H1 (cell line): ENCODE data around the gene ABCC11. TPM values are rescaled to one million over a fixed set of nuclear protein-coding genes. Genes with fewer than 3 reads are reported as not detected.

Experiments
- CTCF ChIA-PET: fragments of 300-600 bp; sonication (Branson Sonifier 250); formaldehyde crosslinking; loops from one replicate; lab custom pipeline; 2021; ENCODE audit not compliant: partially characterized antibody; lab: Charles Lee
- POLR2A ChIA-PET: fragments of 300-600 bp; sonication (Branson Sonifier 250); formaldehyde crosslinking; loops from one replicate; lab custom pipeline; 2021; ENCODE audit warnings: inconsistent platforms; ENCODE audit not compliant: partially characterized antibody; lab: Charles Lee
- DNase-seq, 2 experiments: peaks; one replicate each; pipeline versions ENCODE4 v3.0.0 to v3.0.0-alpha.2; 2010 to 2022; ENCODE audit warnings: low spot score in 2 of 2, low read depth in 1 of 2, mixed read lengths in 1 of 2
- FAIRE-seq: peaks from 2 replicates; lab custom pipeline; 2011; peaks lifted over from hg19 to GRCh38; lab: Jason Lieb, UNC
- H2AFZ ChIP-seq: 2 replicates; pipeline ENCODE4 v1.8.1; 2012; ENCODE audit warnings: low read length, inconsistent platforms
- H2AK5ac ChIP-seq: 2 replicates; pipeline ENCODE4 v1.6.1; 2013; ENCODE audit warnings: low read depth, low read length
- H2BK120ac ChIP-seq: replicated peaks from 2 replicates; pipeline ENCODE3; 2013; ENCODE audit warnings: low read depth, low read length, inconsistent platforms
- H2BK12ac ChIP-seq: 2 replicates; pipeline ENCODE4 v1.6.1; 2013; ENCODE audit warnings: low read depth, low read length
- H2BK15ac ChIP-seq: 2 replicates; pipeline ENCODE4 v1.6.1; 2013; ENCODE audit warnings: low read length
- H2BK20ac ChIP-seq: 2 replicates; pipeline ENCODE4 v1.6.1; 2013; ENCODE audit warnings: low read length
- H2BK5ac ChIP-seq: 2 replicates; pipeline ENCODE4 v1.6.1; 2013; ENCODE audit warnings: low read depth, low read length
- H3K14ac ChIP-seq: 2 replicates; pipeline ENCODE4 v1.6.1; 2013; ENCODE audit warnings: inconsistent platforms; ENCODE audit not compliant: insufficient read length
- H3K18ac ChIP-seq: 2 replicates; pipeline ENCODE4 v1.6.1; 2013; ENCODE audit warnings: low read length; ENCODE audit errors: extremely low read depth
- H3K23ac ChIP-seq: 2 replicates; pipeline ENCODE4 v1.6.1; 2013; ENCODE audit warnings: inconsistent platforms; ENCODE audit not compliant: insufficient read length
- H3K23me2 ChIP-seq: 2 replicates; pipeline ENCODE4 v1.6.1; 2013; ENCODE audit warnings: low read depth, low read length
- H3K27ac ChIP-seq: 2 replicates; pipeline ENCODE4 v1.6.1; 2011; ENCODE audit warnings: low read depth, low read length, inconsistent platforms
- H3K27me3 ChIP-seq, 4 experiments: replicated peaks in 1 of 4; 1 replicate in 1 of 4; 2 replicates in 3 of 4; pipeline versions ENCODE4 v1.6.1 to v1.8.1; 2011 to 2013; ENCODE audit warnings: low read length in 3 of 4, mild to moderate bottlenecking in 3 of 4, inconsistent platforms in 2 of 4, mixed read lengths in 2 of 4, moderate library complexity in 1 of 4; ENCODE audit not compliant: control insufficient read depth in 3 of 4, insufficient read depth in 3 of 4; ENCODE audit errors: extremely low read depth in 1 of 4
- H3K36me3 ChIP-seq, 4 experiments: 2 replicates each; pipeline versions ENCODE4 v1.6.1 to v1.8.1; 2011 to 2013; ENCODE audit warnings: mild to moderate bottlenecking in 4 of 4, low read length in 3 of 4, moderate library complexity in 2 of 4, control low read depth in 1 of 4, inconsistent platforms in 1 of 4; ENCODE audit not compliant: insufficient read depth in 4 of 4, control insufficient read depth in 2 of 4
- H3K4ac ChIP-seq: replicated peaks from 2 replicates; pipeline ENCODE3; 2013; ENCODE audit warnings: low read length, low read depth, mixed read lengths, inconsistent platforms; ENCODE audit not compliant: insufficient read length
- H3K4me1 ChIP-seq, 4 experiments: replicated peaks in 1 of 4; 1 replicate in 1 of 4; 2 replicates in 3 of 4; pipeline versions ENCODE4 v1.6.1 to v1.8.1; 2011 to 2013; ENCODE audit warnings: low read length in 3 of 4, inconsistent platforms in 2 of 4, mixed read lengths in 1 of 4; ENCODE audit not compliant: insufficient read depth in 4 of 4, control insufficient read depth in 3 of 4
- H3K4me2 ChIP-seq, 2 experiments: 2 replicates each; pipeline versions ENCODE4 v1.6.1 to v1.8.1; 2011 to 2013; ENCODE audit warnings: low read depth in 2 of 2, low read length in 2 of 2, control low read depth in 1 of 2, inconsistent platforms in 1 of 2, mild to moderate bottlenecking in 1 of 2; ENCODE audit not compliant: insufficient read depth in 1 of 2
- H3K4me3 ChIP-seq, 4 experiments: fragments of 200-600, 300-600 bp in 1 of 4; sonication (generic), shearing (Covaris generic), sonication (Bioruptor Twin) in 1 of 4; 2 replicates each; pipeline versions ENCODE4 v1.5.1 to v1.8.1; 2011 to 2016; ENCODE audit warnings: low read length in 4 of 4, low read depth in 3 of 4, control low read depth in 2 of 4, inconsistent platforms in 2 of 4, mild to moderate bottlenecking in 2 of 4, mixed read lengths in 1 of 4, moderate library complexity in 1 of 4; ENCODE audit not compliant: insufficient read depth in 2 of 4; ENCODE audit errors: extremely low read depth in 1 of 4
- H3K56ac ChIP-seq: replicated peaks from 2 replicates; pipeline ENCODE3; 2013; ENCODE audit warnings: low read depth, mild to moderate bottlenecking, mixed read lengths, low read length, inconsistent platforms; ENCODE audit not compliant: insufficient read length
- H3K79me1 ChIP-seq: 2 replicates; pipeline ENCODE4 v1.6.1; 2013; ENCODE audit warnings: low read depth, low read length, control low read depth
- H3K79me2 ChIP-seq, 2 experiments: 2 replicates each; pipeline versions ENCODE4 v1.6.1 to v1.8.1; 2012 to 2013; ENCODE audit warnings: low read length in 2 of 2, mild to moderate bottlenecking in 2 of 2, inconsistent platforms in 1 of 2; ENCODE audit not compliant: insufficient read depth in 2 of 2, control insufficient read depth in 1 of 2
- H3K9ac ChIP-seq, 4 experiments: replicated peaks in 1 of 4; 1 replicate in 1 of 4; 2 replicates in 3 of 4; pipeline versions ENCODE4 v1.6.1 to v1.8.1; 2011 to 2013; ENCODE audit warnings: low read depth in 3 of 4, low read length in 3 of 4, control low read depth in 2 of 4, mild to moderate bottlenecking in 2 of 4, moderate library complexity in 2 of 4, inconsistent platforms in 1 of 4; ENCODE audit errors: extremely low read depth in 1 of 4
- H3K9me3 ChIP-seq, 2 experiments: 2 replicates each; pipeline versions ENCODE4 v1.6.1 to v1.8.1; 2012 to 2013; ENCODE audit warnings: mild to moderate bottlenecking in 2 of 2, moderate library complexity in 2 of 2, control low read depth in 1 of 2, inconsistent platforms in 1 of 2, low read depth in 1 of 2, low read length in 1 of 2, mixed read lengths in 1 of 2; ENCODE audit not compliant: insufficient read depth in 2 of 2
- H4K20me1 ChIP-seq, 2 experiments: replicated peaks in 1 of 2; 2 replicates each; pipeline versions ENCODE3 to v1.8.1; 2011 to 2013; ENCODE audit warnings: inconsistent platforms in 2 of 2, low read length in 2 of 2, mild to moderate bottlenecking in 1 of 2; ENCODE audit not compliant: insufficient read depth in 2 of 2, control insufficient read depth in 1 of 2
- H4K5ac ChIP-seq: 2 replicates; pipeline ENCODE4 v1.6.1; 2013; ENCODE audit warnings: low read length, low read depth, mixed read lengths, inconsistent platforms; ENCODE audit not compliant: insufficient read length
- H4K8ac ChIP-seq: 2 replicates; pipeline ENCODE4 v1.8.0; 2013; ENCODE audit warnings: mild to moderate bottlenecking, moderate library complexity, low read length, inconsistent platforms; ENCODE audit not compliant: insufficient read depth; ENCODE audit errors: extremely low read depth
- H4K91ac ChIP-seq: replicated peaks from 2 replicates; pipeline ENCODE3; 2013; ENCODE audit warnings: low read length, mixed read lengths, inconsistent platforms; ENCODE audit not compliant: insufficient read length
- CHD1 ChIP-seq: IDR thresholded peaks from 2 replicates; pipeline ENCODE4 v1.6.1; 2012; ENCODE audit warnings: low read depth, low read length, improper control_type of control experiment
- CHD2 ChIP-seq: IDR thresholded peaks from 2 replicates; pipeline ENCODE4 v1.6.1; 2012; ENCODE audit warnings: low read length, improper control_type of control experiment
- CREB1 ChIP-seq: IDR thresholded peaks from 2 replicates; pipeline ENCODE4 v1.6.1; 2012; ENCODE audit warnings: inconsistent platforms
- HDAC6 ChIP-seq: IDR thresholded peaks from one replicate; pipeline ENCODE4 v1.7.1; 2012; ENCODE audit warnings: low read depth, mild to moderate bottlenecking, inconsistent platforms, low read length, moderate library complexity
- JUN ChIP-seq: IDR thresholded peaks from 2 replicates; pipeline ENCODE4 v1.6.1; 2011; ENCODE audit warnings: low read depth, mild to moderate bottlenecking, improper control_type of control experiment, low read length
- JUND ChIP-seq: IDR thresholded peaks from 2 replicates; pipeline ENCODE4 v1.6.1; 2011; ENCODE audit warnings: mild to moderate bottlenecking, improper control_type of control experiment, low read length
- POLR2A ChIP-seq, 2 experiments: IDR thresholded peaks; 1 replicate in 1 of 2; 2 replicates in 1 of 2; pipeline ENCODE4 v1.6.1; 2011; ENCODE audit warnings: low read depth in 2 of 2, low read length in 2 of 2, mild to moderate bottlenecking in 2 of 2; ENCODE audit errors: control extremely low read depth in 1 of 2
- RFX5 ChIP-seq: IDR thresholded peaks from 2 replicates; pipeline ENCODE4 v1.6.1; 2011; ENCODE audit warnings: low read depth, low read length, improper control_type of control experiment, borderline replicate concordance
- RXRA ChIP-seq: IDR thresholded peaks from 2 replicates; pipeline ENCODE4 v1.6.1; 2011; ENCODE audit warnings: low read depth, mild to moderate bottlenecking, low read length, moderate library complexity; ENCODE audit not compliant: insufficient read depth
- SAP30 ChIP-seq: fragments of 300-600 bp; sonication (generic); IDR thresholded peaks from 2 replicates; pipeline ENCODE4 v1.7.1; 2012; ENCODE audit warnings: low read length, moderate library complexity, mild to moderate bottlenecking, inconsistent platforms; ENCODE audit not compliant: insufficient read depth, insufficient replicate concordance
- SIRT6 ChIP-seq: IDR thresholded peaks from one replicate; pipeline ENCODE4 v1.7.1; 2012; ENCODE audit warnings: low read length, inconsistent platforms
- SP1 ChIP-seq: IDR thresholded peaks from 2 replicates; pipeline ENCODE4 v1.6.1; 2011; ENCODE audit warnings: low read depth, low read length
- TCF12 ChIP-seq: IDR thresholded peaks from 2 replicates; pipeline ENCODE4 v1.6.1; 2011; ENCODE audit warnings: low read depth, mild to moderate bottlenecking, low read length
- WGBS, 2 experiments: shearing (Covaris generic) in 1 of 2; methylation state at CpG; one replicate each; pipeline versions ENCODE4 v1.1.6 to v1.1.7; 2013 to 2015; ENCODE audit warnings: low lambda C conversion rate in 2 of 2, mixed read lengths in 2 of 2, inconsistent platforms in 1 of 2, low coverage in 1 of 2, missing lambda C conversion rate in 1 of 2; ENCODE audit not compliant: insufficient replicate concordance in 2 of 2, insufficient coverage in 1 of 2, insufficient read length in 1 of 2; ENCODE audit errors: extremely low coverage in 1 of 2, missing lambda C conversion rate in 1 of 2; 5-methylcytosine and 5-hydroxymethylcytosine counted together
- polyA plus RNA-seq, 7 experiments: library from polyadenylated mRNA; depleted of rRNA in 3 of 7; stranded (reverse) in 5 of 7; unstranded in 2 of 7; fragments of >200 nt in 5 of 7; fragments of 200-250 nt in 2 of 7; gene quantifications; 1 replicate in 5 of 7; 2 replicates in 1 of 7; 4 replicates in 1 of 7; pipeline versions ENCODE4 v1.2.1 to v1.2.3, GENCODE V29; 2011 to 2013; ENCODE audit warnings: missing spikeins in 2 of 7, mixed read lengths in 2 of 7
- total RNA-seq: library from RNA; stranded (reverse); fragmentation: NEBNext Ultra II Directional; extraction: Animal tissue kit (Norgen Biotek cat#: 25700); gene quantifications from 2 replicates; pipeline ENCODE4 v1.2.1, GENCODE V29; 2021
- TF ChIP-seq, protein P1 (sequence below): IDR thresholded peaks from 2 replicates; pipeline ENCODE4 v1.6.1; 2011; ENCODE audit warnings: low read length, improper control_type of control experiment

The ABCC11 gene
- total and polyA plus RNA-seq, 2 of the 8 experiments (the other 6 are each of a cell fraction or from before 2014, with no cell fraction given) = 0.06 TPM; not detected in 1

DNA sequence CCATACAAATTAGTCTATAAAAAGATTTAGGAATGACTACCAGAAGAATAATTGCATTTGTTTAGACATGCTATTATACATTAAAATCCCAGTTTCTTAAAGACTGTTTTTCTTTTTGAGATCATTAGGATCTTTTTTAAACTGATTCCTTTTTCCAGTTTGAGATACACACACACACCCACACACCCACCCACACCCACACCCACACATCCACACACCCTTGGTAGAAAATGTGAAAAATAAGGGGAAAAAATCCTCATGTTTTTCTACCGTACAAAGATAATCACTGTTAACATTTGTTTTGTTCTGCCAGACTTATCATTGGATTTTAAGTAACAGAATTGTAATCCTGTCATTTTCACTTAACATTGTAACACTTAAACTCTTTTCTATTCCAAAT, 27.1 kb upstream of the ABCC11 start:
- H3K9me3 ChIP-seq = no peaks in the 10 kb centered on the region
- FAIRE-seq = no peak
- TF ChIP-seq SIRT6 = no peak
- TF ChIP-seq CHD2 = no peak
- TF ChIP-seq TCF12 = no peak
- TF ChIP-seq SP1 = no peak
- no peak for TF ChIP-seq JUN
- no peak for TF ChIP-seq CHD1
- TF ChIP-seq SAP30 = no peak
- no peak for TF ChIP-seq RFX5
- TF ChIP-seq CREB1 = no peak
- no peak for TF ChIP-seq JUND
- TF ChIP-seq HDAC6 = no peak
- TF ChIP-seq POLR2A (IDR thresholded peaks at IDR 0.05; ENCODE audit: control extremely low read depth in 1 of 2, low read depth in 2 of 2, low read length in 2 of 2) = no peak
- TF ChIP-seq, protein P1, sequence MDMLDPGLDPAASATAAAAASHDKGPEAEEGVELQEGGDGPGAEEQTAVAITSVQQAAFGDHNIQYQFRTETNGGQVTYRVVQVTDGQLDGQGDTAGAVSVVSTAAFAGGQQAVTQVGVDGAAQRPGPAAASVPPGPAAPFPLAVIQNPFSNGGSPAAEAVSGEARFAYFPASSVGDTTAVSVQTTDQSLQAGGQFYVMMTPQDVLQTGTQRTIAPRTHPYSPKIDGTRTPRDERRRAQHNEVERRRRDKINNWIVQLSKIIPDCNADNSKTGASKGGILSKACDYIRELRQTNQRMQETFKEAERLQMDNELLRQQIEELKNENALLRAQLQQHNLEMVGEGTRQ = no peak
- no peak for TF ChIP-seq RXRA

More for the DNA sequence above, 27.1 kb upstream of the ABCC11 start:
- Histone ChIP-seq H3K9ac (no peak overlapping the region), H3K23ac (no peak overlapping the region), H2BK5ac (no peak overlapping the region), H3K4me3 (no peak overlapping the region), H3K14ac (no peak overlapping the region), H3K4me1 (peaks cover 0 to 3% (median under 1%) of the 10 kb centered on the region in 4 experiments; a peak in 1 of 7 replicates), H2BK15ac (no peak overlapping the region), H3K4ac (no peak overlapping the region), H2BK12ac (no peak overlapping the region), H4K8ac (no peak overlapping the region), H4K91ac (no peak overlapping the region), H3K27ac (no peak overlapping the region), H3K18ac (no peak overlapping the region), H3K23me2 (no peaks in the 10 kb centered on the region), H4K5ac (no peak overlapping the region), H2BK20ac (no peak overlapping the region), H2AFZ (no peak overlapping the region), H3K79me1 (no peaks in the 10 kb centered on the region), H3K4me2 (no peak overlapping the region), H3K56ac (no peak overlapping the region), H3K79me2 (no peaks in the 10 kb centered on the region), H3K36me3 (peaks cover 0 to 5% (median 2%) of the 10 kb centered on the region in 4 experiments; a peak in 3 of 8 replicates), H4K20me1 (no peaks in the 10 kb centered on the region), H2BK120ac (no peak overlapping the region), H2AK5ac (no peak overlapping the region), H3K27me3 (no peaks in the 10 kb centered on the region)
- ChIA-PET CTCF (no interaction called here), POLR2A (no interaction called here)
- WGBS, 2 experiments = 89% methylated on average over 1 of the region's 1 CpG; no CpG with 5 or more reads in 1 of the 2 experiments
- no peak for DNase-seq
